ENCODE results near the gene LOXHD1.

Gene LOXHD1

GRCh38 chr18:46541626-46542189 is 115.3 kb downstream of the LOXHD1 start:
- H3K9me3 ChIP-seq (ENCODE audit: control insufficient read depth in 2 of 2, low read length in 2 of 2) = no peaks in the 10 kb centered on the region
- no peaks in the 10 kb centered on the region for H3K4me1 ChIP-seq (ENCODE audit: control insufficient read depth, insufficient read depth, low read length)
- no peak overlapping the region for H3K9ac ChIP-seq (ENCODE audit: low read length in 2 of 2)
- no peak overlapping the region for H3K4me3 ChIP-seq (ENCODE audit: low read length in 2 of 2)
- no peaks in the 10 kb centered on the region for H3K36me3 ChIP-seq (ENCODE audit: control insufficient read depth in 2 of 2, insufficient read depth in 2 of 2, low read length in 2 of 2)
- H3K27me3 ChIP-seq (ENCODE audit: control insufficient read depth in 1 of 2, insufficient read depth in 2 of 2, low read length in 2 of 2) = no peaks in the 10 kb centered on the region
- H3K27ac ChIP-seq (ENCODE audit: low read length) = no peak overlapping the region

- no peak overlapping the region for H3K27ac ChIP-seq (ENCODE audit: low read length)
- H3K27me3 ChIP-seq (ENCODE audit: control insufficient read depth in 1 of 2, insufficient read depth in 2 of 2, low read length in 2 of 2) = no peaks in the 10 kb centered on the region
- no peaks in the 10 kb centered on the region for H3K36me3 ChIP-seq (ENCODE audit: control insufficient read depth in 2 of 2, insufficient read depth in 2 of 2, low read length in 2 of 2)
- no peaks in the 10 kb centered on the region for H3K4me1 ChIP-seq (ENCODE audit: control insufficient read depth, insufficient read depth, low read length)
- H3K9ac ChIP-seq (ENCODE audit: low read length in 2 of 2) = no peak overlapping the region
- H3K4me3 ChIP-seq (ENCODE audit: low read length in 2 of 2) = no peak overlapping the region
- H3K9me3 ChIP-seq (ENCODE audit: control insufficient read depth in 2 of 2, low read length in 2 of 2) = no peaks in the 10 kb centered on the region
Observed at GRCh38 chr18:46538376-46538775, 118.6 kb downstream of the LOXHD1 start.

GRCh38 chr18:46536215-46536874 is 120.7 kb downstream of the LOXHD1 start:
- Histone ChIP-seq H3K36me3 (ENCODE audit: control insufficient read depth in 2 of 2, insufficient read depth in 2 of 2, low read length in 2 of 2) (no peaks in the 10 kb centered on the region), H3K4me1 (ENCODE audit: control insufficient read depth, insufficient read depth, low read length) (no peaks in the 10 kb centered on the region), H3K4me3 (ENCODE audit: low read length in 2 of 2) (no peak overlapping the region), H3K9ac (ENCODE audit: low read length in 2 of 2) (no peak overlapping the region), H3K9me3 (ENCODE audit: control insufficient read depth in 2 of 2, low read length in 2 of 2) (no peaks in the 10 kb centered on the region), H3K27me3 (ENCODE audit: control insufficient read depth in 1 of 2, insufficient read depth in 2 of 2, low read length in 2 of 2) (no peaks in the 10 kb centered on the region), H3K27ac (ENCODE audit: low read length) (no peak overlapping the region)

- Histone ChIP-seq H3K9ac (ENCODE audit: low read length in 2 of 2) (no peak overlapping the region), H3K9me3 (ENCODE audit: control insufficient read depth in 2 of 2, low read length in 2 of 2) (no peaks in the 10 kb centered on the region), H3K36me3 (ENCODE audit: control insufficient read depth in 2 of 2, insufficient read depth in 2 of 2, low read length in 2 of 2) (no peaks in the 10 kb centered on the region), H3K4me1 (ENCODE audit: control insufficient read depth, insufficient read depth, low read length) (no peaks in the 10 kb centered on the region), H3K4me3 (ENCODE audit: low read length in 2 of 2) (no peak overlapping the region), H3K27ac (ENCODE audit: low read length) (no peak overlapping the region), H3K27me3 (ENCODE audit: control insufficient read depth in 1 of 2, insufficient read depth in 2 of 2, low read length in 2 of 2) (no peaks in the 10 kb centered on the region)
Observed at GRCh38 chr18:46531482-46531881, 125.5 kb downstream of the LOXHD1 start.

GRCh38 chr18:46528037-46528436 is 129.0 kb downstream of the LOXHD1 start:
- no peak overlapping the region for H3K9ac ChIP-seq (ENCODE audit: low read length in 2 of 2)
- no peaks in the 10 kb centered on the region for H3K4me1 ChIP-seq (ENCODE audit: control insufficient read depth, insufficient read depth, low read length)
- H3K36me3 ChIP-seq (ENCODE audit: control insufficient read depth in 2 of 2, insufficient read depth in 2 of 2, low read length in 2 of 2) = no peaks in the 10 kb centered on the region
- no peak overlapping the region for H3K4me3 ChIP-seq (ENCODE audit: low read length in 2 of 2)
- no peaks in the 10 kb centered on the region for H3K9me3 ChIP-seq (ENCODE audit: control insufficient read depth in 2 of 2, low read length in 2 of 2)
- H3K27me3 ChIP-seq (ENCODE audit: control insufficient read depth in 1 of 2, insufficient read depth in 2 of 2, low read length in 2 of 2) = no peaks in the 10 kb centered on the region
- no peak overlapping the region for H3K27ac ChIP-seq (ENCODE audit: low read length)

GRCh38 chr18:46519870-46520269 is 137.2 kb downstream of the LOXHD1 start:
- Histone ChIP-seq H3K36me3 (ENCODE audit: control insufficient read depth in 2 of 2, insufficient read depth in 2 of 2, low read length in 2 of 2) (no peaks in the 10 kb centered on the region), H3K27ac (ENCODE audit: low read length) (no peak overlapping the region), H3K9me3 (ENCODE audit: control insufficient read depth in 2 of 2, low read length in 2 of 2) (no peaks in the 10 kb centered on the region), H3K4me1 (ENCODE audit: control insufficient read depth, insufficient read depth, low read length) (no peaks in the 10 kb centered on the region), H3K4me3 (ENCODE audit: low read length in 2 of 2) (no peak overlapping the region), H3K9ac (ENCODE audit: low read length in 2 of 2) (no peak overlapping the region), H3K27me3 (ENCODE audit: control insufficient read depth in 1 of 2, insufficient read depth in 2 of 2, low read length in 2 of 2) (peaks cover 0 to 2% of the 10 kb centered on the region in 2 donors)

GRCh38 chr18:46518438-46518837 is 138.6 kb downstream of the LOXHD1 start:
- Histone ChIP-seq H3K36me3 (ENCODE audit: control insufficient read depth in 2 of 2, insufficient read depth in 2 of 2, low read length in 2 of 2) (no peaks in the 10 kb centered on the region), H3K9me3 (ENCODE audit: control insufficient read depth in 2 of 2, low read length in 2 of 2) (peaks cover 2 to 3% of the 10 kb centered on the region in 2 donors), H3K9ac (ENCODE audit: low read length in 2 of 2) (no peak overlapping the region), H3K27ac (ENCODE audit: low read length) (no peak overlapping the region), H3K4me1 (ENCODE audit: control insufficient read depth, insufficient read depth, low read length) (no peaks in the 10 kb centered on the region), H3K4me3 (ENCODE audit: low read length in 2 of 2) (no peak overlapping the region), H3K27me3 (ENCODE audit: control insufficient read depth in 1 of 2, insufficient read depth in 2 of 2, low read length in 2 of 2) (peaks cover 0 to 2% of the 10 kb centered on the region in 2 donors)

- Histone ChIP-seq H3K36me3 (ENCODE audit: control insufficient read depth in 2 of 2, insufficient read depth in 2 of 2, low read length in 2 of 2) (no peaks in the 10 kb centered on the region), H3K9me3 (ENCODE audit: control insufficient read depth in 2 of 2, low read length in 2 of 2) (peaks cover 2 to 3% of the 10 kb centered on the region in 2 donors), H3K27me3 (ENCODE audit: control insufficient read depth in 1 of 2, insufficient read depth in 2 of 2, low read length in 2 of 2) (peaks cover 0 to 2% of the 10 kb centered on the region in 2 donors), H3K9ac (ENCODE audit: low read length in 2 of 2) (no peak overlapping the region), H3K27ac (ENCODE audit: low read length) (no peak overlapping the region), H3K4me3 (ENCODE audit: low read length in 2 of 2) (no peak overlapping the region), H3K4me1 (ENCODE audit: control insufficient read depth, insufficient read depth, low read length) (no peaks in the 10 kb centered on the region)
Observed at GRCh38 chr18:46516555-46516954, 140.5 kb downstream of the LOXHD1 start.

GRCh38 chr18:46510386-46510785 is 146.6 kb downstream of the LOXHD1 start:
- Histone ChIP-seq H3K36me3 (ENCODE audit: control insufficient read depth in 2 of 2, insufficient read depth in 2 of 2, low read length in 2 of 2) (no peaks in the 10 kb centered on the region), H3K4me1 (ENCODE audit: control insufficient read depth, insufficient read depth, low read length) (no peaks in the 10 kb centered on the region), H3K27me3 (ENCODE audit: control insufficient read depth in 1 of 2, insufficient read depth in 2 of 2, low read length in 2 of 2) (peaks cover 0 to 2% of the 10 kb centered on the region in 2 donors), H3K9me3 (ENCODE audit: control insufficient read depth in 2 of 2, low read length in 2 of 2) (peaks cover 2 to 3% of the 10 kb centered on the region in 2 donors), H3K27ac (ENCODE audit: low read length) (no peak overlapping the region), H3K4me3 (ENCODE audit: low read length in 2 of 2) (no peak overlapping the region), H3K9ac (ENCODE audit: low read length in 2 of 2) (no peak overlapping the region)

- Histone ChIP-seq H3K4me3 (ENCODE audit: low read length in 2 of 2) (no peak overlapping the region), H3K27ac (ENCODE audit: low read length) (no peak overlapping the region), H3K4me1 (ENCODE audit: control insufficient read depth, insufficient read depth, low read length) (no peaks in the 10 kb centered on the region), H3K9me3 (ENCODE audit: control insufficient read depth in 2 of 2, low read length in 2 of 2) (peaks cover 2 to 3% of the 10 kb centered on the region in 2 donors), H3K36me3 (ENCODE audit: control insufficient read depth in 2 of 2, insufficient read depth in 2 of 2, low read length in 2 of 2) (no peaks in the 10 kb centered on the region), H3K27me3 (ENCODE audit: control insufficient read depth in 1 of 2, insufficient read depth in 2 of 2, low read length in 2 of 2) (peaks cover 0 to 2% of the 10 kb centered on the region in 2 donors), H3K9ac (ENCODE audit: low read length in 2 of 2) (no peak overlapping the region)
Observed at GRCh38 chr18:46509530-46509929, 147.5 kb downstream of the LOXHD1 start.

GRCh38 chr18:46506974-46507586 is 149.9 kb downstream of the LOXHD1 start:
- H3K27me3 ChIP-seq (ENCODE audit: control insufficient read depth in 1 of 2, insufficient read depth in 2 of 2, low read length in 2 of 2) = peaks cover 0 to 2% of the 10 kb centered on the region in 2 donors
- no peak overlapping the region for H3K9ac ChIP-seq (ENCODE audit: low read length in 2 of 2)
- H3K27ac ChIP-seq (ENCODE audit: low read length) = no peak overlapping the region
- H3K4me3 ChIP-seq (ENCODE audit: low read length in 2 of 2) = no peak overlapping the region
- no peaks in the 10 kb centered on the region for H3K36me3 ChIP-seq (ENCODE audit: control insufficient read depth in 2 of 2, insufficient read depth in 2 of 2, low read length in 2 of 2)
- H3K9me3 ChIP-seq (ENCODE audit: control insufficient read depth in 2 of 2, low read length in 2 of 2) = peaks cover 0 to 3% of the 10 kb centered on the region in 2 donors
- H3K4me1 ChIP-seq (ENCODE audit: control insufficient read depth, insufficient read depth, low read length) = no peaks in the 10 kb centered on the region
